Left renal pelvis (tissue), 4 donors: ENCODE data around the gene LYPD8. TPM values are rescaled to one million over a fixed set of nuclear protein-coding genes. Genes with fewer than 3 reads are reported as not detected.

ENCODE experiments used
- DNase-seq, 4 donors: peaks; one replicate each; pipeline ENCODE4 v3.0.0-alpha.2; 2013; ENCODE audit warnings: low read depth in 4 of 4, low spot score in 3 of 4
- polyA plus RNA-seq, 4 donors: library from polyadenylated mRNA; unstranded; fragments of 120-200 nt; gene quantifications; one replicate each; pipeline ENCODE4 v1.2.1, GENCODE V29; 2013; ENCODE audit not compliant: insufficient read length in 4 of 4

The LYPD8 gene
- polyA plus RNA-seq, 4 donors, result not detected

DNA sequence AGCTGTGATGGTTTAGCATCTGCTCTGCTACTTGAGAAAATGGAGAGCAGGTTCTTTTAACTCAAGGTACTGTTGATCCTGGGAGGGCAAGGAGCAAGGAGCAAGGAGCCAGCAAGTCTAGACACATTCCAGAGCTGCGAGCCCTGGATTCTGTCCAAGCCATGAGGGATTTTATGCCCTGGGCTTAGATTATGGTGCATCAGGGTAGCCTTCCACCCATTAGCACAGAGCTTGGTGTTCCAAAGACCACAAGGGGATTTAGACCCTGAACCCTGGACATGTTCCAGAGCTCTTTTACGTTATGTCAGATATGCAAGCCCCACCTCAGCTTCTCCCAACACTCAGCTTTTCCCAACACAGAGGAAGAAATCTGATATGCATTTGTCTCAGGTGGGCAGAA is 51.0 kb downstream of the LYPD8 start:
- no peak for DNase-seq

DNA sequence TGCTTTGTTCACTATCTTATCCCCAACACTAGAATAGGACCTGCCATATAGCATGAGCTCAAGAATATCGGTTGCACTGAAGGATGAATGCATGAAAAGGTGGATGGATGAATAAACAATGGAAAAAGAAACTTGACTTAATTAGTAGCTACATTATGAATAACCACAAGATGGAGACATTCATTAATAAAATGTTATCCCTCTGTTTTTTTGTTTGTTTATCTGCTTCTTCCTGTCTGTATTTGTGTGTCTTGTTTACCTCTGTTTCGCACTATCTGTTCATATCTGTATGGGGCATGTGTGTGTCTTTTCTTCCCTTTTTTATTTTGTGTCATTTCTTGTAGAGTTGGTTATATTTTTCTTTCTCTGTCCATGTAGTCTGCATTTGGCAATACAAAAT is 51.9 kb downstream of the LYPD8 start:
- DNase-seq, result no peak

DNA sequence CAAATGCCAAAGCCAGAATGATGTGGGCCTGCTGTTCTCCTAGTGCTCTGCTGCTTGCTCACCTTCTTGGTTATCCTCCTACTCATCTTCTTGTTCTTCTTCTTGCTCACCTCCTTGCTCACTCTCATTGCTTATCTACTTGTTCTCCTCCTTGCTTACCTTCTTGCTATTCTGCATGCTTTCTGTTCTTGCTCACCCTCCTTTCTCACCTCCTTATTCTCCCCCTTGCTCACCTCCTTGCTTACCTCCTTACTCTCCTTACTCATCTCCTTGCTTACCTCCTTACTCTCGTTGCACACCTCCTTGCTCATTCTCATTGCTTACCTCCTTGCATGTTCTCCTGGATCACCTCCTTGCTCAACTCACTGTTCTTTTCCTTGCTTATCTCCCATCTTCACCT is 52.8 kb downstream of the LYPD8 start, which contains the start of gene OR14I1:
TSS of gene OR14I1 (minus strand) at position 53 of the 400 bp plus-strand sequence.
- DNase-seq, result no peak

DNA sequence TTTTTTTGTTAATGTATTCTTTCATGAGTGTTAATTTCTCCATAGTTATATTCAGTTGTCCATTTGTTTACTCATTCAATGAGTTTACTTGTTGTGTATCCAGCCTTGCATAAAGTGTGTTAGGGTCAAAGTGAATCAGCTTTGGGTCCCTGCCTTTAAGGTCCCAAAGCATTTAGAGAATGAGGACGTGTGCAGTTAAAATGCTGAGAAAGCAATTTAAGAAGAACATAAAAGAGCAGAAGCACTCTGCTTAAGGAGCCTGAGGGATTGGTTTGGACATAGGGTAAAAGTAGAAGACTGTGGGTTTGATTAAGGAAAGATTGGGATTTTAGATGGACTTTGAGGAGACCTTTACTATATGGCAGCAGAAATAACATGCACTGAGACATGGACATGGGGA is 56.5 kb downstream of the LYPD8 start:
- no peak for DNase-seq

GRCh38 chr1:248697907-248698306 is 57.7 kb downstream of the LYPD8 start:
- no peak for DNase-seq

GRCh38 chr1:248696774-248697173 is 58.8 kb downstream of the LYPD8 start:
- DNase-seq, result no peak

DNA sequence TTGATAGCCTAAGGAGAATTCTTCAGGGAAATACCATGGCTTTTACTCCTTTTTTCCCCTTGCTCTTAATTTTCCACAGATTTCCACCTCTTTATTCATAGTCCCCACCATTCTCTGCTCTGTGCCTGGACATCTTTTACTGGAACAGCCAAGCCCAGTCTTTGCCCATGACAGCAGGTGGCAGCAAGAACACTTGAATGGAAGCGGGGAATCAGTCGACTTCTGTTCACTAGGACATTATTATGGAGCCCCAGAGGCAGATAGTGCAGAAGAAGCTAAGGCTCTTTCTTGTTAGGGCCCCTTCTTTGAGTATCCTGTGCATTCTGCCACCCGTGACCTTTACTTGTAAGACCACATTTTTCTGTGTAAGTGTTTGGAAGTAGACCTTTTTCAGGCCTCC is 59.3 kb downstream of the LYPD8 start:
- DNase-seq, result no peak

- no peak for DNase-seq
Observed at GRCh38 chr1:248695451-248696132, 60.0 kb downstream of the LYPD8 start.

DNA sequence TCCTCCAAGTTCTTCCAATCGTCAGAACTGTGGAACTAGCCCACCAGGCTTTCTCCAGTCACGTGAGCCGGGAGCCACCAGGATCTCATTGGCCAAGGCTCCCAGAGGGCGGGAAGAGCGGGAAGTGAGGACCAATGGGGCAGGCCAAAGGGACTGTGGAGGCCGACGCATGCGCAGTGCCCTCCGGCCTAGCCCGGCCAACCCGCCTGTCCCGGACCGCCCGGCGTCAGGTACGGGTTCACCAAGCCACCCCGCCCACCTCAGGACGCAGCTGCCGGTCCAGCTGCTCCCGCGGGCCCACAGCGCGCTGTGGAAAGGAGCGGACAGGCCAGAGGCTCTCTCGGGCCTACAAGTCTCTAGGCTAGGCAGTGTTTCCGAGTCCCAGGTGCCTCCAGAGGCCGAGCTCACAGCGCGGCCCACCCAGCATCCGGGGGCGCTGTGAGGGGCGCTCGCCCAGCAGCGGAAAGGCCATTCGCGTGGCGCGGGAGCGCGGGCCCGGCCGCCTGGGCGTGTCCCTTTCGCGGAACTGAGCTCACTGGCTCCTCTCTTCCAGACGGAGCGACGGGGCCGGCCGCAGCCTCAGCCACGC is 63.9 kb downstream of the LYPD8 start:
- DNase-seq, result no peak

Other genes starting within 250 kb of the LYPD8 start
- under 1 TPM in 1 of 4 donors, not detected in 3; 0.08 TPM for gene OR2G6, start 247.7 kb downstream of the LYPD8 start, polyA plus RNA-seq
- gene OR2T29, start 193.0 kb downstream of the LYPD8 start, polyA plus RNA-seq, result not detected
- gene OR2T34, start 181.0 kb downstream of the LYPD8 start, polyA plus RNA-seq, result not detected
- under 1 TPM in 2 of 4 donors, not detected in 2; 0.14 to 0.34 TPM for gene OR2T10, start 158.1 kb downstream of the LYPD8 start, polyA plus RNA-seq
- gene OR2T11, start 120.7 kb downstream of the LYPD8 start, polyA plus RNA-seq, result not detected
- not detected for gene OR2T35, start 110.5 kb downstream of the LYPD8 start, polyA plus RNA-seq
- not detected for gene OR2T27, start 100.2 kb downstream of the LYPD8 start, polyA plus RNA-seq
- gene OR14I1, start 53.0 kb downstream of the LYPD8 start, polyA plus RNA-seq, result not detected
- 10 to 100 TPM; 17.0 to 31.5 (median 24.8) TPM for gene SH3BP5L, start 70.2 kb upstream of the LYPD8 start, polyA plus RNA-seq
- 10 to 100 TPM; 13.6 to 25.9 (median 20.8) TPM for gene ZNF672, start 82.5 kb upstream of the LYPD8 start, polyA plus RNA-seq
- 10 to 100 TPM; 33.6 to 67.6 (median 42.3) TPM for gene ZNF692, start 103.3 kb upstream of the LYPD8 start, polyA plus RNA-seq
- gene PGBD2, start 150.5 kb upstream of the LYPD8 start, polyA plus RNA-seq, result 10 to 100 TPM; 10.4 to 15.1 (median 11.3) TPM